ENCODE data around the gene PSMB11.

Gene PSMB11

GRCh38 chr14:23047034-23047634 lies 5.1 kb downstream of the PSMB11 start:
- ATAC-seq (ENCODE audit: low read depth): 0 out of 3 replicates have a peak, but pooled peaks have one; percentile 7
- no peak overlapping the region for H3K4me3 ChIP-seq (ENCODE audit: severe bottlenecking)
- no peaks in the 10 kb centered on the region for H3K4me1 ChIP-seq (ENCODE audit: insufficient read depth, poor library complexity, severe bottlenecking)
- DNase-seq (ENCODE audit: low spot score): no peak
- H3K27me3 ChIP-seq (ENCODE audit: insufficient read depth, poor library complexity, severe bottlenecking): no peaks in the 10 kb centered on the region
- no peak for TF ChIP-seq CTCF (IDR thresholded peaks at IDR 0.05; ENCODE audit: poor library complexity, severe bottlenecking)
- no peaks in the 10 kb centered on the region for H3K36me3 ChIP-seq (ENCODE audit: low read depth)
- no peaks in the 10 kb centered on the region for H3K9me3 ChIP-seq (ENCODE audit: severe bottlenecking)
- H3K27ac ChIP-seq (ENCODE audit: poor library complexity, severe bottlenecking): no peak overlapping the region

DNA sequence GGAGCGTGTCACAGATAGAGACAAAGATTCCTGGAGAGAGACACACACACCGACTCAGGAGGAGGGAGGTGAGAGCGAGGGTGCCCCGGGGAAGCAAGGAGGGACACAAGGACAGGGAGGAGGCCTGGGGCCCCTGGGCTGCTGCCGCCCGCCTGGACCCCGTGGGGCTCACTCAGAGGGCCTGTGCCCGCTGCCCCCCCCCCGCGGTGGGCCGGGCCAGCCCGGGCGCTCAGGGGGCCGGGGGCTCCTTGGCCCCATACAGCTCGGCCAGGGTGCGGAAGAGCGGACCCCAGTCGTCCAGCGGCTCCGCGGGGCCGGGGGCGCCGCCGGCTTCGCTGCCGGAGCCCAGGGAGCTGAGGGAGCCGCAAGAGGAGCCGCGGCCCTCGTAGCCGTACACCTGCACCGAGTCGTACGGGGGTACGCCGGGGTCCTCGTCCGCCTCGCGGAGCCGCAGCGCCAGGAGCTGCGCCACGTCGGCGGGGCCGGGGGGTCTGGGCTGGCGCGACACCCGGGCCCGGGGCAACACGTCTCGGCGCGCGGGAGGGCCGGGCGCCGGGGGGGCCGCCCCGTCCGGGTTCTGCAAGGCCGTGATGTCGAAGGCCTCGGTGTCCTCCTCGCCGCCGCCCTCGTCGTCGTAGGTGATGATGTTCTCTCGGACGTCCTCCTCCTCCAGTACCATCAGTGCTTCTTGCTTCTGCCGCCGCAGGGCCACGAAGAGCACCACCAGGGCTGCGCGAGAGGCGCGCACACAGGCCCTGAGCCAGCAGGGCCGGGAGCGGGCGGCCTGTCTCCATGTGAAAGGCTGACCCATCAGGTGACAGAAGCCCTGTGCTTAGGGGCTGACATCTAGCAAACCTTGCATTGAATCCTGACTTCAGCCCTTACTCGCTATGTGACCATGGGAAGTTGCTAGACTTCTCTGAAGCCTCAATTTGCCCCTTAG lies 6.0 kb downstream of the PSMB11 start:
- Histone ChIP-seq H3K36me3 (ENCODE audit: low read depth) (no peaks in the 10 kb centered on the region), H3K4me1 (ENCODE audit: insufficient read depth, poor library complexity, severe bottlenecking) (no peaks in the 10 kb centered on the region), H3K27ac (ENCODE audit: poor library complexity, severe bottlenecking) (no peak overlapping the region), H3K27me3 (ENCODE audit: insufficient read depth, poor library complexity, severe bottlenecking) (no peaks in the 10 kb centered on the region), H3K4me3 (ENCODE audit: severe bottlenecking) (no peak overlapping the region), H3K9me3 (ENCODE audit: severe bottlenecking) (no peaks in the 10 kb centered on the region)
- no peak for ATAC-seq (ENCODE audit: low read depth)
- no peak for DNase-seq (ENCODE audit: low spot score)
- TF ChIP-seq CTCF (IDR thresholded peaks at IDR 0.05; ENCODE audit: poor library complexity, severe bottlenecking): no peak

DNA sequence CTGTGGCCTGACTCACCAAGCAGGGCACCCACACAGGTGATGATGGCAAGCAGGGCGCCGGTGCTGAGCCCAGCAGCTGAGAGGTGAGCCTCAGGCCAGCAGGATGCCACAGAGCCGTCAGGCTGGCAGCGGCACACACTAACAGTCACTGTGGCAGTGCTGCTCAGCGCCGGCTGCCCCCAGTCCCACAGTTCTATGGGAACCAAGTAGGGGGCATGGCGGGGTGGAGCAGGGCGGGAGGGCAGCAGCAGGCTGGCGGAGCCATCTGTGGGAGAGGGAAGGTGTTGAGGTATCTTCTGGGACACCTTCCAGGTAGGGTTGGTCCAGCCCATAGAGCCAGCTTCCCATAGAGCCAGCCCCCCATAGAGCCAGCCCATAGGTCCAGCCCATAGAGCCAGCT lies 7.0 kb downstream of the PSMB11 start:
- H3K4me3 ChIP-seq (ENCODE audit: severe bottlenecking): no peak overlapping the region
- no peak for DNase-seq (ENCODE audit: low spot score)
- no peaks in the 10 kb centered on the region for H3K27me3 ChIP-seq (ENCODE audit: insufficient read depth, poor library complexity, severe bottlenecking)
- H3K27ac ChIP-seq (ENCODE audit: poor library complexity, severe bottlenecking): no peak overlapping the region
- H3K36me3 ChIP-seq (ENCODE audit: low read depth): no peaks in the 10 kb centered on the region
- no peak for TF ChIP-seq CTCF (IDR thresholded peaks at IDR 0.05; ENCODE audit: poor library complexity, severe bottlenecking)
- no peaks in the 10 kb centered on the region for H3K9me3 ChIP-seq (ENCODE audit: severe bottlenecking)
- no peaks in the 10 kb centered on the region for H3K4me1 ChIP-seq (ENCODE audit: insufficient read depth, poor library complexity, severe bottlenecking)
- ATAC-seq (ENCODE audit: low read depth): no peak

GRCh38 chr14:23051141-23052057 lies 9.4 kb downstream of the PSMB11 start:
- no peaks in the 10 kb centered on the region for H3K27me3 ChIP-seq (ENCODE audit: insufficient read depth, poor library complexity, severe bottlenecking)
- H3K27ac ChIP-seq (ENCODE audit: poor library complexity, severe bottlenecking): no peak overlapping the region
- no peaks in the 10 kb centered on the region for H3K9me3 ChIP-seq (ENCODE audit: severe bottlenecking)
- DNase-seq (ENCODE audit: low spot score): no peak
- H3K4me1 ChIP-seq (ENCODE audit: insufficient read depth, poor library complexity, severe bottlenecking): no peaks in the 10 kb centered on the region
- no peak for ATAC-seq (ENCODE audit: low read depth)
- no peaks in the 10 kb centered on the region for H3K36me3 ChIP-seq (ENCODE audit: low read depth)
- no peak overlapping the region for H3K4me3 ChIP-seq (ENCODE audit: severe bottlenecking)
- no peak for TF ChIP-seq CTCF (IDR thresholded peaks at IDR 0.05; ENCODE audit: poor library complexity, severe bottlenecking)

Data from RWPE2 (cell line).